ENCODE data around the gene CHRM5.

DNA sequence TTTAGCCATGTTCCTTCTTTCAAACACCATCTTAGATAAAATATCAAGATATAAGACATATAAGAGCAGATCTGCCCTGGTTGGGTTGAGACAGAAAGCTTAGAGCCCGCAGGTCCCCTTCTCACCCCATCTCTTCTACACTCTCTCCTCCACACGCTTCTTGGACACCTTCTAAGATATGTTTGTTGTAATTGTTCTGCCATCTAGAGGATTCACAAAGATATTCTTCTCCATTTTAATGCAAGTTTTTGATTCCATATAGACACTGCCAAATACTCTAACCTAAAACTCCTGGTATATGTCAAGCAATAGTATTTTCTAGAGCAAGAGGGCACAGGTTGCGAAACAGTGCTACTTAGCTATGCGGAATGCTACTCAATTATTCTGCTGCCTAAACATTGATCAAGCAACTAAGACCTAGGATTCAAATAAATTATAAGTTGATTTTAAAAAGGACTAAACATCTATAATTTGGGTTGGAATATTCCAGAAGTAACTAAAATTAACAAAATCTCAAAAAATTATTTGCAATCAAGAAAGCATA lies 6.8 kb downstream of the CHRM5 start:
- TF ChIP-seq POLR2AphosphoS5 (IDR thresholded peaks at IDR 0.05) (no peak), CTCF (IDR thresholded peaks at IDR 0.05) (no peak), POLR2A (IDR thresholded peaks at IDR 0.05) (no peak)
